ENCODE data around the gene ABCC3. TPM values are rescaled to one million over a fixed set of nuclear protein-coding genes. Genes with fewer than 3 reads are reported as not detected.

The ABCC3 gene
- total RNA-seq, 1 experiment from 2014 or later, result 66.2 TPM

DNA sequence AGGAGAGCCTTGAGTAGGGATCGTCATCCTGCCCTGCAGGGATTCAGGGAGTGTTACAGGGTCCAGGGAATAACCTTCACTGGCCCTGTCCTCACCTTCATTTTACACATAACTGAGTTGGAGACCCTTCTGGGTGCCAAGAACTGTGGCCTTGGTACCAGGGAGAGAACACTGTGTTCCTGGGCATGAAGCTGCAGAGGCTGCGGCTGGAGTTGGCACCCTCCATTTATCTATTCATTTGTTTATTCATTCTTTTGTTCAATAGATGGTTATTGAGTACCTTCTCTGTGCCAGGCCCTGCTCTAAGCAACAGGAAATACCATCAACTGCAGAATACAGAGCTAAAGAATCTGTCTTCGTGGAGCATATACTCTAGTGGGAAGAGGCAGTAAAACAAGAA is 6.7 kb downstream of the ABCC3 start:
- RAD21 ChIA-PET (ENCODE audit: low non-redundant PET in 1 of 2, low total read pairs in 2 of 2, uncharacterized antibody in 2 of 2, unreplicated experiment in 2 of 2), result no interaction called here
- CTCF ChIA-PET, result interaction anchor here (1.1 to 1.2 kb wide), 3 partner anchors 10 to 140 kb away, joined by 3 to 4 read pairs (median 3); no protein-coding TSS in a partner anchor
- no peak overlapping the region for H2AFZ ChIP-seq (ENCODE audit: low read depth, low read length, poor library complexity, severe bottlenecking)
- TF ChIP-seq CEBPB (IDR thresholded peaks at IDR 0.05; ENCODE audit: low read depth) (no peak), POLR2A (IDR thresholded peaks at IDR 0.05; ENCODE audit: borderline replicate concordance, extremely low read depth, insufficient read depth, insufficient read length) (no peak), JUND (IDR thresholded peaks at IDR 0.05) (no peak), SP1 (IDR thresholded peaks at IDR 0.05; ENCODE audit: low read depth) (no peak), YY1 (IDR thresholded peaks at IDR 0.05; ENCODE audit: extremely low read depth, insufficient replicate concordance, low read depth, low read length) (no peak), ZFX (IDR thresholded peaks at IDR 0.05) (peak; percentile 26; the same call in 1 of the 2 replicates)
- peaks cover 23% of the 10 kb centered on the region for H3K79me2 ChIP-seq (ENCODE audit: insufficient read depth, low read length)
- no peak overlapping the region for H3K4me3 ChIP-seq (replicated peaks in 1 of 2; ENCODE audit: low read depth in 1 of 2, low read length in 2 of 2)
- intact Hi-C loops (cut with micrococcal nuclease), result no loop called here
- POLR2A ChIA-PET, result interaction anchor here (0.8 to 4.4 kb wide), 4 partner anchors 11 to 64 kb away, joined by 3 to 40 read pairs (median 20); no protein-coding TSS in a partner anchor
- H3K27ac ChIP-seq (ENCODE audit: low read depth, low read length), result no peak overlapping the region
- H3K9me2 ChIP-seq (ENCODE audit: insufficient read depth), result no peaks in the 10 kb centered on the region
- H3K4me2 ChIP-seq (ENCODE audit: low read length), result peak overlapping the region; percentile 87
- no TSS peak for BruUV-seq (replicated peaks)
- DNase-seq (ENCODE audit: low read depth, low spot score), result no peak
- ATAC-seq, result no peak
- H3K4me1 ChIP-seq (ENCODE audit: control insufficient read depth in 1 of 2, insufficient read depth in 2 of 2, low read length in 2 of 2), result peaks cover 67 to 79% of the 10 kb centered on the region in 2 experiments
- H4K20me1 ChIP-seq (ENCODE audit: insufficient read depth), result no peaks in the 10 kb centered on the region
- H3K27me3 ChIP-seq (ENCODE audit: insufficient read depth, low read length), result no peaks in the 10 kb centered on the region
- peak overlapping the region; percentile 81 for H3K9ac ChIP-seq (ENCODE audit: low read length)
- H3K9me3 ChIP-seq (ENCODE audit: control insufficient read depth in 1 of 2, insufficient read depth in 1 of 2, low read depth in 1 of 2, low read length in 2 of 2), result no peaks in the 10 kb centered on the region
- H3K36me3 ChIP-seq (ENCODE audit: control insufficient read depth in 1 of 2, insufficient read depth in 2 of 2, low read length in 2 of 2), result no peaks in the 10 kb centered on the region

DNA sequence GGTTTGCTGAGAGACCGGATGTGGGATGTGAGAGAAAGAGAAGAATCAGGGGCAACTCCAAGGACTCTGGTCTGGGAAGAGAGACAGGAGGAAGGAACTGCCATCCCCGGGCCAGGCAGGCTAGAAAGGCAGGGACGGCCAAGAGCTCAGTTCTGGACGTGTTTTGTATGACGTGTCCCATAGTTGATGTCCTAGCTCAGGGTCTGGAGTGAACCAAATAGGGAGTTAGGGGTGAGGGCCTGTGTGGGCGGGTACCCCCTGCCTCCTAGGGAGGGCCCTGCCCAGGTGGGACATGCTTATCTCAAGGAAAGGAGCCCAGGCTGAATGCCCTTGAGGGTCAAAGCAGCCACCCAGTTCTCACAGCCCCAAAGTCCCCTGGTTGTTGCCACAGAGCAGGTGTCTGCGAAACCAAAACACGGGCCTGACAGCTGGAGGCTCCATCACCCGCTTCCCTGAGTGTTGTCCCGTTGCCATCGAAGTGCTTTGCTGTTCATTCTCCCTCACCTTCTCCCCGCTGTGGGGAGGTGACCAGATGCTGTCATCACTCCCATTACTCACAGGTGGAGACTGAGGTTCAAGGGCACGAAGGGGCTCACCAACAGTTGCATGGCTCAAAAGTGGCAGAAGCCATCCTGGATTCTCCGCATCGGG is 7.5 kb downstream of the ABCC3 start:
- intact Hi-C loops (cut with micrococcal nuclease), result loop anchor here (2.0 kb wide), 1 partner anchor 19 kb away; no protein-coding TSS in a partner anchor
- no TSS peak for BruUV-seq (replicated peaks)
- ChIA-PET CTCF (interaction anchor here (1.1 to 1.2 kb wide), 2 partner anchors 11 to 141 kb away, joined by 3 to 4 read pairs; no protein-coding TSS in a partner anchor), POLR2A (interaction anchor here (1.0 to 4.0 kb wide), 2 partner anchors 10 to 20 kb away, joined by 4 to 40 read pairs; no protein-coding TSS in a partner anchor), RAD21 (ENCODE audit: low non-redundant PET in 1 of 2, low total read pairs in 2 of 2, uncharacterized antibody in 2 of 2, unreplicated experiment in 2 of 2) (interaction anchor here in 1 of 2 experiments (0.6 kb wide), 1 partner anchor 19 kb away, joined by 3 read pairs; no protein-coding TSS in a partner anchor)
- Histone ChIP-seq H3K9me2 (ENCODE audit: insufficient read depth) (no peaks in the 10 kb centered on the region), H3K4me2 (ENCODE audit: low read length) (peak overlapping the region; percentile 50), H3K4me3 (replicated peaks in 1 of 2; ENCODE audit: low read depth in 1 of 2, low read length in 2 of 2) (no peak overlapping the region), H4K20me1 (ENCODE audit: insufficient read depth) (no peaks in the 10 kb centered on the region), H3K9ac (ENCODE audit: low read length) (no peak overlapping the region), H3K27me3 (ENCODE audit: insufficient read depth, low read length) (no peaks in the 10 kb centered on the region), H3K79me2 (ENCODE audit: insufficient read depth, low read length) (peaks cover 15% of the 10 kb centered on the region), H3K4me1 (ENCODE audit: control insufficient read depth in 1 of 2, insufficient read depth in 2 of 2, low read length in 2 of 2) (peaks cover 59 to 77% of the 10 kb centered on the region in 2 experiments), H3K36me3 (ENCODE audit: control insufficient read depth in 1 of 2, insufficient read depth in 2 of 2, low read length in 2 of 2) (no peaks in the 10 kb centered on the region), H3K9me3 (ENCODE audit: control insufficient read depth in 1 of 2, insufficient read depth in 1 of 2, low read depth in 1 of 2, low read length in 2 of 2) (no peaks in the 10 kb centered on the region), H2AFZ (ENCODE audit: low read depth, low read length, poor library complexity, severe bottlenecking) (no peak overlapping the region), H3K27ac (ENCODE audit: low read depth, low read length) (no peak overlapping the region; the same call in 1 of the 2 replicates)
- no peak for DNase-seq (ENCODE audit: low read depth, low spot score)
- ATAC-seq, result no peak
- TF ChIP-seq EGR1 (IDR thresholded peaks at IDR 0.05; ENCODE audit: low read depth), result no peak
- TF ChIP-seq ZNF274 (IDR thresholded peaks at IDR 0.05; ENCODE audit: low read depth, low read length), result no peak
- no peak for TF ChIP-seq TCF7L2 (IDR thresholded peaks at IDR 0.05; ENCODE audit: borderline replicate concordance, extremely low read depth, insufficient read depth, insufficient read length)
- TF ChIP-seq CBX3 (IDR thresholded peaks at IDR 0.05; ENCODE audit: low read depth), result no peak
- TF ChIP-seq, protein P1, sequence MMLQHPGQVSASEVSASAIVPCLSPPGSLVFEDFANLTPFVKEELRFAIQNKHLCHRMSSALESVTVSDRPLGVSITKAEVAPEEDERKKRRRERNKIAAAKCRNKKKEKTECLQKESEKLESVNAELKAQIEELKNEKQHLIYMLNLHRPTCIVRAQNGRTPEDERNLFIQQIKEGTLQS (IDR thresholded peaks at IDR 0.05), result no peak
- TF ChIP-seq JUND (IDR thresholded peaks at IDR 0.05), result no peak
- no peak for TF ChIP-seq RAD21 (IDR thresholded peaks at IDR 0.05; ENCODE audit: low read depth)
- TF ChIP-seq EZH2 (IDR thresholded peaks at IDR 0.05), result no peak
- TF ChIP-seq ELF1 (IDR thresholded peaks at IDR 0.05; ENCODE audit: borderline replicate concordance, low read depth), result no peak
- TF ChIP-seq POLR2AphosphoS5 (IDR thresholded peaks at IDR 0.05; ENCODE audit: low read depth, low read length), result no peak
- no peak for TF ChIP-seq SIN3A (IDR thresholded peaks at IDR 0.05; ENCODE audit: low read depth)
- TF ChIP-seq, protein P2, sequence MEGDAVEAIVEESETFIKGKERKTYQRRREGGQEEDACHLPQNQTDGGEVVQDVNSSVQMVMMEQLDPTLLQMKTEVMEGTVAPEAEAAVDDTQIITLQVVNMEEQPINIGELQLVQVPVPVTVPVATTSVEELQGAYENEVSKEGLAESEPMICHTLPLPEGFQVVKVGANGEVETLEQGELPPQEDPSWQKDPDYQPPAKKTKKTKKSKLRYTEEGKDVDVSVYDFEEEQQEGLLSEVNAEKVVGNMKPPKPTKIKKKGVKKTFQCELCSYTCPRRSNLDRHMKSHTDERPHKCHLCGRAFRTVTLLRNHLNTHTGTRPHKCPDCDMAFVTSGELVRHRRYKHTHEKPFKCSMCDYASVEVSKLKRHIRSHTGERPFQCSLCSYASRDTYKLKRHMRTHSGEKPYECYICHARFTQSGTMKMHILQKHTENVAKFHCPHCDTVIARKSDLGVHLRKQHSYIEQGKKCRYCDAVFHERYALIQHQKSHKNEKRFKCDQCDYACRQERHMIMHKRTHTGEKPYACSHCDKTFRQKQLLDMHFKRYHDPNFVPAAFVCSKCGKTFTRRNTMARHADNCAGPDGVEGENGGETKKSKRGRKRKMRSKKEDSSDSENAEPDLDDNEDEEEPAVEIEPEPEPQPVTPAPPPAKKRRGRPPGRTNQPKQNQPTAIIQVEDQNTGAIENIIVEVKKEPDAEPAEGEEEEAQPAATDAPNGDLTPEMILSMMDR (IDR thresholded peaks at IDR 0.05 in 2 of 3, conservative IDR thresholded peaks at IDR 0.05 in 1 of 3; ENCODE audit: borderline replicate concordance in 1 of 3, insufficient read depth in 1 of 3, low read depth in 2 of 3, low read length in 2 of 3), result no peak
